Calu3 (cell line): Measurements from ENCODE around the gene FGG. TPM values are rescaled to one million over a fixed set of nuclear protein-coding genes. Genes with fewer than 3 reads are reported as not detected.

Experiments used
- BruUV-seq: library from RNA; stranded (reverse); fragments of 400-500 nt; replicated peaks from 2 replicates; lab custom pipeline; 2021; lab: Mats Ljungman, UMichigan
- CTCF ChIA-PET: fragments of 300-600 bp; sonication (Branson Sonifier 250); formaldehyde crosslinking; loops from one replicate; lab custom pipeline; 2022; ENCODE audit warnings: antibody characterized with exemption; lab: Charles Lee
- DNase-seq: peaks from one replicate; pipeline ENCODE4 v3.0.0; 2022
- H3K27ac Mint-ChIP-seq: one replicate; pipeline ENCODE4 v1.8.0; 2022; ENCODE audit warnings: mixed read lengths; ENCODE audit not compliant: unreplicated experiment
- H3K27me3 Mint-ChIP-seq: one replicate; pipeline ENCODE4 v1.8.0; 2022; ENCODE audit warnings: mixed read lengths; ENCODE audit not compliant: unreplicated experiment
- H3K36me3 Mint-ChIP-seq: one replicate; pipeline ENCODE4 v1.8.0; 2022; ENCODE audit warnings: mild to moderate bottlenecking, moderate library complexity, mixed read lengths; ENCODE audit not compliant: insufficient read depth, unreplicated experiment
- H3K4me1 Mint-ChIP-seq: one replicate; pipeline ENCODE4 v1.8.0; 2022; ENCODE audit warnings: mild to moderate bottlenecking, low read depth, mixed read lengths; ENCODE audit not compliant: unreplicated experiment
- H3K4me3 Mint-ChIP-seq: one replicate; pipeline ENCODE4 v1.8.0; 2022; ENCODE audit warnings: mild to moderate bottlenecking, low read depth, moderate library complexity, mixed read lengths; ENCODE audit not compliant: unreplicated experiment
- H3K9me3 Mint-ChIP-seq: one replicate; pipeline ENCODE4 v1.8.0; 2022; ENCODE audit warnings: low read depth, mixed read lengths; ENCODE audit not compliant: unreplicated experiment
- CTCF ChIP-seq: fragments of 200-600 bp; IDR thresholded peaks from one replicate; pipeline ENCODE4 v1.8.0; 2022; ENCODE audit warnings: antibody characterized with exemption; ENCODE audit not compliant: unreplicated experiment
- intact Hi-C: fragments of 100-400 bp; cut with micrococcal nuclease; formaldehyde crosslinking; loops from one replicate; pipeline ENCODE4 v1.10.0; 2022; ENCODE audit not compliant: unreplicated experiment
- total RNA-seq: library from RNA; stranded (reverse); gene quantifications from 2 replicates; pipeline ENCODE4 v1.2.3, GENCODE V29; 2022

Gene FGG
- total RNA-seq, 1 experiment from 2014 or later: 0.24 TPM

GRCh38 chr4:154617820-154618317 is 5.4 kb upstream of the FGG start:
- H3K4me3 Mint-ChIP-seq: no peak overlapping the region
- no TSS peak for BruUV-seq
- H3K27me3 Mint-ChIP-seq: no peaks in the 10 kb centered on the region
- no peak for TF ChIP-seq CTCF
- no peaks in the 10 kb centered on the region for H3K9me3 Mint-ChIP-seq
- H3K27ac Mint-ChIP-seq: no peak overlapping the region
- DNase-seq: no peak
- CTCF ChIA-PET: interaction anchor here (1.3 to 3.1 kb wide), 3 partner anchors 41 to 68 kb away, joined by 3 to 84 read pairs (median 13); partner anchors contain the start of gene PLRG1
- intact Hi-C loops: loop anchor here (1.0 to 10.0 kb wide), 2 partner anchors 59 to 293 kb away; no protein-coding TSS in a partner anchor
- H3K36me3 Mint-ChIP-seq: no peaks in the 10 kb centered on the region
- no peaks in the 10 kb centered on the region for H3K4me1 Mint-ChIP-seq

- Mint-ChIP-seq H3K36me3 (no peaks in the 10 kb centered on the region), H3K4me3 (no peak overlapping the region), H3K9me3 (no peaks in the 10 kb centered on the region), H3K4me1 (no peaks in the 10 kb centered on the region), H3K27ac (no peak overlapping the region), H3K27me3 (no peaks in the 10 kb centered on the region)
- DNase-seq: no peak
- no peak for TF ChIP-seq CTCF
- BruUV-seq: no TSS peak
- CTCF ChIA-PET: interaction anchor here (1.2 kb wide), 1 partner anchor 57 kb away, joined by 9 read pairs; no protein-coding TSS in a partner anchor
- intact Hi-C loops: loop anchor here (10.0 kb wide), 1 partner anchor 292 kb away; no protein-coding TSS in a partner anchor
Observed at GRCh38 chr4:154616731-154617130, 4.3 kb upstream of the FGG start.

- DNase-seq: no peak
- no TSS peak for BruUV-seq
- H3K4me1 Mint-ChIP-seq: no peaks in the 10 kb centered on the region
- H3K36me3 Mint-ChIP-seq: no peaks in the 10 kb centered on the region
- no peaks in the 10 kb centered on the region for H3K9me3 Mint-ChIP-seq
- no peak overlapping the region for H3K27ac Mint-ChIP-seq
- no peak overlapping the region for H3K4me3 Mint-ChIP-seq
- no peaks in the 10 kb centered on the region for H3K27me3 Mint-ChIP-seq
- intact Hi-C loops: loop anchor here (10.0 kb wide), 1 partner anchor 291 kb away; no protein-coding TSS in a partner anchor
- TF ChIP-seq CTCF: no peak
- CTCF ChIA-PET: interaction anchor here (0.8 to 1.2 kb wide), 2 partner anchors 9 to 57 kb away, joined by 3 to 9 read pairs; no protein-coding TSS in a partner anchor
Observed at GRCh38 chr4:154616287-154616686, 3.8 kb upstream of the FGG start.

- no peaks in the 10 kb centered on the region for H3K27me3 Mint-ChIP-seq
- no peak for DNase-seq
- H3K9me3 Mint-ChIP-seq: no peaks in the 10 kb centered on the region
- no peaks in the 10 kb centered on the region for H3K36me3 Mint-ChIP-seq
- TF ChIP-seq CTCF: no peak
- no peak overlapping the region for H3K27ac Mint-ChIP-seq
- intact Hi-C loops: loop anchor here (10.0 kb wide), 1 partner anchor 290 kb away; no protein-coding TSS in a partner anchor
- no TSS peak for BruUV-seq
- no peaks in the 10 kb centered on the region for H3K4me1 Mint-ChIP-seq
- H3K4me3 Mint-ChIP-seq: no peak overlapping the region
- CTCF ChIA-PET: interaction anchor here (1.8 kb wide), 1 partner anchor 56 kb away, joined by 5 read pairs; no protein-coding TSS in a partner anchor
Observed at GRCh38 chr4:154615211-154615610, 2.8 kb upstream of the FGG start.
